ENCODE results near the gene GRID2IP.
A peak's percentile ranks its signal among the peaks of the same experiment; 100 is the strongest.
"Not testable (repeated sequence)": the region's sequence is repeated elsewhere in the genome, so short reads cannot be mapped to it uniquely, and the experiment has no call there.

The GRID2IP gene

GRCh38 chr7:6551016-6551511 lies at the start of gene GRID2IP:
Gene GRID2IP (minus strand): TSS chr7:6551461. CDS start chr7:6551436, 25 bp downstream.
- DNase-seq (ENCODE audit: low spot score) (no peak), FAIRE-seq (peak; percentile 52)

DNA sequence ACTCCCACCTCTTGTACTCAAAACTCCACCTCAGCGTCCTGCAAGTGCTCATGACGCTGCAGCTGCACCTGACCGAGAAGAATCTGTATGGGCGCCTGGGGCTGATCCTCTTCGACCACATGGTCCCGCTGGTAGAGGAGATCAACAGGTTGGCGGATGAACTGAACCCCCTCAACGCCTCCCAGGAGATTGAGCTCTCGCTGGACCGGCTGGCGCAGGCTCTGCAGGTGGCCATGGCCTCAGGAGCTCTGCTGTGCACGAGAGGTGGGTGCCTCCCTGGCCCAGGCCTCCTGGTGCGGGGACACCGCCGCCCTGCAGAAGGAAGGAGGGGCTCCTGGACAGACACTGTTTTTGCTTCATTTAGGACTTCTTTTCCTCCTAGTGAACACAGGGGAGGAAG lies 48.8 kb upstream of the GRID2IP start:
- DNase-seq (ENCODE audit: low spot score) (no peak), FAIRE-seq (no peak)

DNA sequence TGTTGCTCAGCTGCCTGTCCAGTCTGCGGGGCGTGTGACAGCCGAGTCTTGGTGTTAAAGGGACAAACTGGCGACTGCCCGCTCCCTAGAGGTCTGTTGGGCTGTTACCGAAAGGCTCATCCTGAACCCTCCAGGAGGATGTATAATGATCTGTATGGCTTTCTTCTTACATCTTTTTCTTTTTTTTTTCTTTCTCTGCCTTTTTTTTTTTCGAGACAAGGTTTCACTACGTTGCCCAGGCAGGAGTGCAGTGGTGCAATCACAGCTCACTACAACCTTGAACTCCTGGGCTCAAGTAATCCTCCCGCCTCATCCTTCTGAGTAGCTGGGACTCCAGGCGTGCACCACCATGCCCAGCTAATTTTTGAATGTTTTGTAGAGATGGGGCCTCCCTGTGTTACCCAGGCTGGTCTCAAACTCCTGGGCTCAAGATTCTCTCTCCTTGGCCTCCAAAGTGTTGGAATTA lies 39.4 kb upstream of the GRID2IP start:
- DNase-seq (ENCODE audit: low spot score) (no peak), FAIRE-seq (peak; percentile 72)

DNA sequence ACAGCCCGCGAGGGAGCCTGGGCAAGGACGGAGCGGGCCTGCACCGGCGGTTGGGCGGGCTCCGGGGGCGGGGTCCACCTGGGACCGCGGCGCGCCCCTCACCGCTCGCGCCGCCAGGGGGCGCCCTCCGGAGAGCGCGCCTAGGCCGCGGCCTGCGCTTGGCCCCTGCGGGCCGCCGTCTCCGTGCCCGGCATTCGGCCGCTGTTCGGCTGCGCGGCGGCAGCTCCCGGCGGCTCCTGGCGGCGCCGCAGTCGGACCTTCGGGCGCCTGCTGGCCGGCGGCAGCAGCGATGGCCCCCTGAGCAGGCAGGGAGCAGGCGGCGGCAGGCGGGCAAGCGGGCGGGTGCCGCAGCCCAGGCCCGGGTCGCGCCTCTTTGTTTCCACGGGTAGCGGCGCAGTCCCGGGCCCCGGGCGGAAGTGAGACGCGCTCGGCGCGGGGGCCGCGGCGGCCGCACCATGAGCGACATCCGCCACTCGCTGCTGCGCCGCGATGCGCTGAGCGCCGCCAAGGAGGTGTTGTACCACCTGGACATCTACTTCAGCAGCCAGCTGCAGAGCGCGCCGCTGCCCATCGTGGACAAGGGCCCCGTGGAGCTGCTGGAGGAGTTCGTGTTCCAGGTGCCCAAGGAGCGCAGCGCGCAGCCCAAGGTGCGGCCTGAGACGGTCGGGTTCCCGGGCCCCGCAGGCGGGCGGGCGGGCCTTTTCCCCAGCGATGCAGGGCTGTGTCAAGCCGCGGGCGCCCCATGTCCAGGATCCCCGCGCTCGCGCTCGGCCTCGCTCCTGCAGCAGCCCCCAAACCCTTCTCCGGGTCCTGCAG lies 38.8 kb upstream of the GRID2IP start, which contains the start of gene INTS15:
Gene INTS15, plus strand, starts transcription at position 193 of the 816 bp plus-strand sequence. Its CDS starts 263 bp downstream, at position 456.
- peak; percentile 99 for DNase-seq (ENCODE audit: low spot score)
- FAIRE-seq = peak; percentile 98

GRCh38 chr7:6589151-6589828 lies 38.0 kb upstream of the GRID2IP start:
- FAIRE-seq (no peak), DNase-seq (ENCODE audit: low spot score) (no peak)

- FAIRE-seq (no peak), DNase-seq (ENCODE audit: low spot score) (no peak)
Observed at GRCh38 chr7:6588566-6588965, 37.3 kb upstream of the GRID2IP start.

GRCh38 chr7:6585746-6586432 lies 34.6 kb upstream of the GRID2IP start:
- FAIRE-seq; DNase-seq (ENCODE audit: low spot score): not testable (repeated sequence)

- FAIRE-seq (no peak), DNase-seq (ENCODE audit: low spot score) (no peak)
Observed at GRCh38 chr7:6579446-6579845, 28.2 kb upstream of the GRID2IP start.

GRCh38 chr7:6578114-6579084 lies 27.1 kb upstream of the GRID2IP start:
- DNase-seq (ENCODE audit: low spot score) = no peak

GRCh38 chr7:6577369-6578113 lies 26.3 kb upstream of the GRID2IP start, which contains the start of gene ZDHHC4:
Gene ZDHHC4 (plus strand): TSS chr7:6577454. CDS start chr7:6580562, 3,108 bp downstream.
- peak; percentile 97 for FAIRE-seq
- DNase-seq (ENCODE audit: low spot score) = peak; percentile 100

More at GRCh38 chr7:6578114-6579084, 27.1 kb upstream of the GRID2IP start:
- no peak for FAIRE-seq

GRCh38 chr7:6576867-6577368 lies 25.7 kb upstream of the GRID2IP start:
- not testable (repeated sequence) for FAIRE-seq; DNase-seq (ENCODE audit: low spot score)

GRCh38 chr7:6576024-6576866 lies 25.0 kb upstream of the GRID2IP start:
- FAIRE-seq (peak; percentile 95), DNase-seq (ENCODE audit: low spot score) (no peak)

GRCh38 chr7:6575281-6576023 lies 24.2 kb upstream of the GRID2IP start:
- no peak for FAIRE-seq
- DNase-seq (ENCODE audit: low spot score) = no peak

DNA sequence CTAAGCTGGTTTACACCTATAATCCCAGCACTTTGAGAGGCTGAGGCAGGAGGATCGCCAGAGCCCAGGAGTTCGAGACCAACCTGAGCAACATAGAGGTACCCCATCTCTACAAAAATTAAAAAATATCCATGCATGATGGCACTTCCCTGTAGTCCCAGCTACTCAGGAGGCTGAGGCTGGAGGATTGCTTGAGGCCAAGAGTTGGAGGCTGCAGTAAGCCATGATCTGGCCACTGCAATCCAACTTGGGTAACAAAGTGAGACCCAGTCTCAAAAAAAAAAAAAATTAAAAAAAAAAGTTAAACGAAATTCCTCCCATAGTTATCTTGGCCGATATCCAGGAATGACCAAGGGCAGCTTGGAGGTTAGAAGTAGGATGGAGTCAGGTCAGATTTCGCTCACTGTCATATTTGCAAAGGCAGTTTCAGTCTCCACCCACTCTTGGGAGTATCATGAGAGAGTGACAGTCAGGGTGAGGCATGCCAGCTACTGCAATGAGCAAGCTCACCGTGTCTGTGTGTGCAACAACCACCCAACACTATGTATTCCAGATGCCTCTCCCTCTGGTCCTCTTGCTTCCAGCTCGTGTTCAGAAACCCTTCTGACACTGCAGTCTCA lies 20.0 kb upstream of the GRID2IP start:
- DNase-seq (ENCODE audit: low spot score) (no peak), FAIRE-seq (peak; percentile 96)

- FAIRE-seq (no peak), DNase-seq (ENCODE audit: low spot score) (no peak)
Observed at GRCh38 chr7:6567886-6568285, 16.6 kb upstream of the GRID2IP start.

- DNase-seq (ENCODE audit: low spot score) (no peak), FAIRE-seq (peak; percentile 35)
Observed at GRCh38 chr7:6565655-6566054, 14.4 kb upstream of the GRID2IP start.

All from urothelium cell line (cell line).